Stimulated activated naive B cell treated with anti-CD40 and anti-IgM and Interleukin-4, amounts not matched to agents 10 μg/mL and 1 μg/mL and 100 μg/mL, for 72 hours (primary cell): ENCODE measurements around the gene LRRC27.
"Not testable (repeated sequence)": the region's sequence is repeated elsewhere in the genome, so short reads cannot be mapped to it uniquely, and the experiment has no call there.

Source experiments
- ATAC-seq, 2 donors: fragments of 150-1000 bp; cut with Tn5 transposase; replicated peaks; 2 replicates each; pipeline ENCODE4 v1.10.0; 2021; ENCODE audit warnings: moderate library complexity in 1 of 2
- DNase-seq: peaks from one replicate; pipeline ENCODE4 v3.0.0; 2021
- H3K27ac Mint-ChIP-seq: one replicate; pipeline ENCODE4 v1.8.0; 2022; ENCODE audit warnings: mild to moderate bottlenecking, mixed read lengths
- H3K27me3 Mint-ChIP-seq, 2 donors: one replicate each; pipeline ENCODE4 v1.8.0; 2022; ENCODE audit warnings: mixed read lengths in 2 of 2
- H3K36me3 Mint-ChIP-seq, 2 donors: one replicate each; pipeline ENCODE4 v1.8.0; 2022; ENCODE audit warnings: mixed read lengths in 2 of 2, mild to moderate bottlenecking in 1 of 2
- H3K4me1 Mint-ChIP-seq, 2 donors: one replicate each; pipeline ENCODE4 v1.8.0; 2022; ENCODE audit warnings: mixed read lengths in 2 of 2, mild to moderate bottlenecking in 1 of 2
- H3K4me3 Mint-ChIP-seq, 2 donors: one replicate each; pipeline ENCODE4 v1.8.0; 2022; ENCODE audit warnings: mild to moderate bottlenecking in 2 of 2, mixed read lengths in 2 of 2, moderate library complexity in 1 of 2
- H3K9me3 Mint-ChIP-seq, 2 donors: one replicate each; pipeline ENCODE4 v1.8.0; 2022; ENCODE audit warnings: mixed read lengths in 2 of 2, mild to moderate bottlenecking in 1 of 2

LRRC27 gene

DNA sequence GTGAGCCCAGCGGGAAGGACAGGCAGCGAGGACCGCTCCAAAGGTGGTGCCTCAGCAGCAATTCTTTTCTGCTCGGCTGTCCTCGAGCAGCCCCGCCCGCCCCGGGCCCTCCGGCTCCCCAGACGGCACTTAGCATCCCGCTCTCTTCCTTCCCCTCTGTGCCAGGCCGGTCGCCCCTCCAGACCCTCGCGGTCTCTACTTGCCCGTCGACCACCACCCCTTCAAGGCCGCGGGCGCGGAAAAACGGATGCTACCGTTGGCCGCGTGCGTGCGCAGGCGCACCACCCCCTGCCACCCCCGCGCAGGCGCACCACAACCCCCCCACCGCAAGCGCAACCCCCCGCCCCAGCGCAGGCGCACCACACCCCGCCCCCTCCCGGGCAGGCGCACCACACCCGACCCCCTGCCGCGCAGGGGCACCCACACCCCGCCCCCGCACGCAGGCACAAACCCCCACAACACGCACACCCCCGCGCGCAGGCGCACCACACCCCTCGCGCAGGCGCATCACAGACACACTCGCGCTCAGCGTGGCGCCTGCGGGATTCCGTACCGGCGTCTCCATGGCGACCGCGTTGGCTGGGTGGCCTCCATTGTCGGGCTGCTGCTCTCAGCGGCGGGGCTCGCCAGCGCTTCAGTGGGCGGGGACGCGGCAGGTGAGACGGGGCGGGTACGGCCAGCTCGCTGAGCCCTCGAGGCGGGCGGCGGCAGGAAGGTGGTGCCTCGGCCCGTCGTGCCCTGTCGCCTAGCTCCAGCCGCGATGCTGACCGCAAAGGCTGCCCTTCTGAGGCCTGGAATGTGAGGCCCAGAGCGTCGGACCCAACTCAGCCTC lies at the start of gene LRRC27:
Gene LRRC27, plus strand, starts transcription at position 593 of the 832 bp plus-strand sequence. CDS start 1,332 bp downstream, outside the sequence.
- Mint-ChIP-seq H3K4me3 (peak within 1 kb of the TSS; percentile 91 to 96), H3K9me3 (no peaks in the 10 kb centered on the region), H3K36me3 (peaks cover 25 to 41% of the 10 kb centered on the region in 2 donors), H3K4me1 (peaks cover 53 to 93% of the 10 kb centered on the region in 2 donors), H3K27ac (peak within 1 kb of the TSS; percentile 97), H3K27me3 (no peaks in the 10 kb centered on the region)
- ATAC-seq (peak; percentile 84 to 87), DNase-seq (peak; percentile 99)

DNA sequence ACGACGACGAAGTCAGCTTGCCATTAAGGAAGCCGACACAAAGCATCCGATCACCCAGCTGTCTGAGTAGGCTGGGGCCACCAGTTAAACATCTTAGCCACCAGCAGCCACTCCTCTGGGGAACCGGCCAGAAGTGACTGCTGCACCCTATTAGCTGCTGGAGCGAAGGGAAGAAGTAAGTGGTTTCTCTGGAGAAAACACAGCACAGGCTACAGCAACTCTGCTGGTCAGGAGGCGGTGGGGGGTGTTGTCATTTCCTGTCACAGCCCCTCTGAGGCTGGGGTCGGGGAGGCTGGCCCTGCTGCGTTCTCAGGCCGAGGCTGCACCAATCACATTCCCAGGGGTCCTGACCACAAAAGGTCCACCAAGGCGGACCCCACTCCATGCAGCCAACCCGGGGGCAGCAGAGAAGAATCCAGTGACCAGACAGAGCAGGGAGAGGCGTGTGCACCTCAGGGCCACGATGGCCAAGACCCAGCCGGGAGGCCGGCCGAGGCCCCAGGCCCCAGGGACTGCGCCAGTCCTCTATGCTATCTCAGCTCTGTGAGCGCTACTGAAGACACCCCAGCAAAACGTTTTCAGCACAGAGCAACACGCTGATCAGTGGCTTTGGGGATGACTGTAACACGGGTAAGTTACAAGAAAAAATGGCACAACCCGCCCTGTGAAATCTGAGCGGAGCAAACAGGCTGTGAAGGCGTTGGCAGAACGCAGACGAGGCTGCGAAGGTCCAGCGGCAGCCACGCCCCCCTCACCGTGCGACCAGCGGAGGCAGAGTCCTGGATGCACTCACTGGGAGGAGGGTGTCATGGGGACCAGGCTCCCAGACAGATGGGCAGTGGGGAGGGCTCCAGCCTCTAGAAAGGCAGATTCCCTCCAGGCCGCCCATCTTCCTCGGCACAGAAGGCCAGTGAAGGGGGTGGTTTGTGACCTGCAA lies 49.1 kb upstream of the LRRC27 start:
- Mint-ChIP-seq H3K36me3 (peaks cover 0 to 3% of the 10 kb centered on the region in 2 donors), H3K4me1 (peaks cover 16 to 18% of the 10 kb centered on the region in 2 donors), H3K27me3 (peaks cover 8 to 21% of the 10 kb centered on the region in 2 donors), H3K9me3 (peaks cover 0 to 5% of the 10 kb centered on the region in 2 donors), H3K4me3 (no peak overlapping the region), H3K27ac (no peak overlapping the region)
- ATAC-seq (no peak), DNase-seq (no peak)

DNA sequence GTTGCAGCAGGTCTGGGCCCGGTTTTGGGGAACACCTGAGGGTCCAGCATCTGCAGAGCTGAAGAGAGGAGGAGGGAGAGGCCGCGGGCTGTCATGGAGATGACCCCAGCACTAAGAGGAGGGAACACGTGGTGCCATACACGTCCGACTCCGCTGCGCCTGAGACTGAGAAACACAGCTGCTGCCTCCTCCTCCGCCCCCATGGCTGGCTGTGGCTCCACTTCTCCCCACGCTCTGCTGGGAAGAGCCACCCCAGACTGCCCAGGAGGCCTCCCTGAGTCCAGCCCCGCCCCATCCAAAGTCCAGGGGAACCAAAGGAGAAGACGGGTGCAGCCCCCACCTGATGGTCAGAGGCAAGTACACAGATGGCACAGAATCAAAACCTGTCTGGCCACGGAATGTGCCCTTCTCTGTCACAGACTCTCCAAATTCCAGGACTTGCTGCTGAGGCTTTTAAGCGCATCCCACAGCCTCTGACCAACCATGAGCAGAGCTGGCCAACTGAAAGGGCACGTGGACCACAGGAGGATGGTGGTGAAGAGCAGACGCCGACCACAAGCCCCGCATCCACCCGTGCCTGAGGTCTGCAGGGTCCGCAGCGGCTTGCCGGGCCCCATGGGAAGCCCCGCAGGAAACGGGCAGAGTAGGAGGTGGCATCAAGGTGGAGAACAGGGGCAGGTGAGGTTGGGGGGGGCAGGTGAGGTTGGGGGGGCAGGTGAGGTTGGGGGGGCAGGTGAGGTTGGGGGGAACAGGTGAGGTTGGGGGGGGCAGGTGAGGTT lies 48.2 kb upstream of the LRRC27 start:
- peaks cover 14 to 16% of the 10 kb centered on the region in 2 donors for H3K4me1 Mint-ChIP-seq
- H3K9me3 Mint-ChIP-seq, result peaks cover 0 to 5% of the 10 kb centered on the region in 2 donors
- H3K27me3 Mint-ChIP-seq, result peaks cover 8 to 24% of the 10 kb centered on the region in 2 donors
- H3K36me3 Mint-ChIP-seq, result peaks cover 0 to 3% of the 10 kb centered on the region in 2 donors
- H3K4me3 Mint-ChIP-seq, result no peak overlapping the region
- no peak for DNase-seq
- ATAC-seq, result no peak
- no peak overlapping the region for H3K27ac Mint-ChIP-seq

DNA sequence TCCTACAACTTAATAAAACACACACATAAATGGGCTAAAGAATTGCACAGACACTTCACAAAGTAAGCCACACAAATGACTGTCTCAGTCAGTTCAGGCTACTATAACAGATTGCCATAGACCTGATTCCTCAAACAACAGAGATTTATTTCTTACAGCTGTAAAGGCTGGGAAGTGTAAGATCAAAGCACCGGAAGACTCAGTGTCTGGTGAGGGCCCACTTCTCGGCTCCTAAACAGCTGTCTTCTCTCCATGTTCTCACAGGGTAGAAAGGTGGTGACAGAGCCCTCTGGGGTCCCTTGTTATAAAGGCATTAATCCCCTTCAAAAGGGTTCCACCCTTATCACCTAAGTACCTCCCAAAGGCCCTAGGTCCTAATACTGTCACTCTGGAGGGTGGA lies 42.6 kb upstream of the LRRC27 start:
- peaks cover 14 to 19% of the 10 kb centered on the region in 2 donors for H3K27me3 Mint-ChIP-seq
- no peaks in the 10 kb centered on the region for H3K9me3 Mint-ChIP-seq
- peaks cover 0 to 2% of the 10 kb centered on the region in 2 donors for H3K4me1 Mint-ChIP-seq
- no peak overlapping the region for H3K4me3 Mint-ChIP-seq
- no peaks in the 10 kb centered on the region for H3K36me3 Mint-ChIP-seq
- no peak overlapping the region for H3K27ac Mint-ChIP-seq
- DNase-seq, result no peak
- no peak for ATAC-seq

DNA sequence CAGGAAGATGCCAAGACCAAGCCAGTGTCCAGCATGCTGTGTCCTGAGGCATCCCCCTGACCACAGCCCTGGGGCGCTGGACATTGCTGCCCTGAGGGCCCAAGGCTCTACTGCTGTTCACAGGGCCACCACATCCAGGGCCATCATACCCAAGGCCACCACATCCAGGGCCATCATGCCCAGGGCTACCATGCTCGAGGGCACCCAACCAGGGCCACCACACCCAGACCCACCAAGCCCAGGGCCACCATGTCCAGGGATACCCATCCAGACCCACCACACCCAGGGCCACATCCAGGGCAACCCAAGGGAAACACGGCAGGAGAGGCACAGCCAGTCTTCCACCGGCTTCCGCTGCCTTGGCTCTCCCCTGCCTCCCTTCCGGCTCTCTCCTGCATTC lies 41.4 kb upstream of the LRRC27 start:
- Mint-ChIP-seq H3K4me1 (no peaks in the 10 kb centered on the region), H3K27ac (no peak overlapping the region), H3K4me3 (no peak overlapping the region), H3K9me3 (no peaks in the 10 kb centered on the region), H3K27me3 (peaks cover 12 to 14% of the 10 kb centered on the region in 2 donors), H3K36me3 (peaks cover 0 to 4% of the 10 kb centered on the region in 2 donors)
- no peak for ATAC-seq
- no peak for DNase-seq

DNA sequence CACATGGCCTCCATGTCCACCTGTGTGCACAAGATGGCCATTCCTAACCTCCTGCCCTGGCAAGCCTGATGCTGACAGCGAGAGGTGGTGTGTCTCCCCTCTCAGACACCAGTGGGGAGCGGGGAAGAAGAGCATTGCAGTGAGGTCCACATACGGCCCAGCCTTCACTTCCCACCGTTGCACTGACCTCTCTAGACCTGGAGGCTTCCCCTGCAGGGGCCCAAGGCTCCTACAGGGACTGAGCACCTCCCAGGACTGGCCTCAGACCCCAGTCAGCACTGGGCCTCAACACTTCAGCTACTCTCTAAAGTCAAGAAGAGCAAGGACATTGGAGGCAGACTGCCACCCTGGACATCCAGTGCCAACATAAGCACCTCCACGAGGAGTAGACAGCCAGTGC lies 40.2 kb upstream of the LRRC27 start:
- Mint-ChIP-seq H3K36me3 (peaks cover 0 to 4% of the 10 kb centered on the region in 2 donors), H3K27ac (no peak overlapping the region), H3K27me3 (peaks cover 12 to 15% of the 10 kb centered on the region in 2 donors), H3K4me3 (no peak overlapping the region), H3K4me1 (peaks cover 0 to 3% of the 10 kb centered on the region in 2 donors), H3K9me3 (no peaks in the 10 kb centered on the region)
- DNase-seq (no peak), ATAC-seq (no peak)

DNA sequence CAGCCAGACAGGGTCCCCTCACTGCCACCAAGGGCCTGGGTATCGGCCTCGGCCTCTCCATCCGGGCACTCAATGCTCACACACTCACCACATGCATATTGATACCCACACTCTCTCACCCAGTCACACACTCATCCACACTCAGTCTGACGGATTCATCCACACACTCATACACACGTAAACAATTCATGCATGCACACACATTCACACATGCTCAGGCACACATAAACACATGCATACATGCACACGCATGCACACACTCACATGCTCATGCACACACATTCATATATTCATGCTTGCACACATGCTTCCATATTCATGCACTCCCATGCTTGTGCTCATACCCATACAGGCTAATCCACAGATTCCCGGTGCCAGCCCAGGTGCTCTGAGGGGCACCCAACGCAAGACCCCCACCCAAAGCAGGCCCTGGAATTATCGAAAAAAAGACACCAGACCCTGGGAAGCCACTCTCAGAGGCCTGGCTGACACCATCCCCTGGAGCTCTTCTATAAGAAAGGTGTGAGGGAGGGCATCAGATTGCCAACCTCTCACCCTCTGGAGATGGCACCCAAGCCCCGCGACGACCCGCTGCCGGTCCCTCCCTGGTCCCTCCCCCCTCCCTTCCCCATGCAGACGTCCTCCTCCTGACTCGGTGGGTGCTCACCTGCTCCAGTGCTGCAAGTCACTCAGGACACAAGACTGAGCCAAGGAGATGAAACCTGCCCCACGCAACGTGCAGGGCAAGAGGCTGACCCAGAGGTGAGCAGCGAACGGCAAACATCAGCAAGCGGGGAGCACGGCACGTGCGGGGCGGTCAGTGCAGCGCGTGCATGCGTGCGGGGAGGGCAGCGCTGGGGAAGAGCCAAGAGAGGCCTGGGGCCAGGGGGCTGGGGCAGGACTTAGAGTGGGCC lies 39.4 kb upstream of the LRRC27 start:
- DNase-seq (no peak), ATAC-seq (no peak)
- H3K36me3 Mint-ChIP-seq, result peaks cover 0 to 4% of the 10 kb centered on the region in 2 donors
- H3K4me3 Mint-ChIP-seq, result no peak overlapping the region
- H3K9me3 Mint-ChIP-seq, result no peaks in the 10 kb centered on the region
- peaks cover 0 to 7% of the 10 kb centered on the region in 2 donors for H3K4me1 Mint-ChIP-seq
- peaks cover 16 to 17% of the 10 kb centered on the region in 2 donors for H3K27me3 Mint-ChIP-seq
- H3K27ac Mint-ChIP-seq, result no peak overlapping the region

DNA sequence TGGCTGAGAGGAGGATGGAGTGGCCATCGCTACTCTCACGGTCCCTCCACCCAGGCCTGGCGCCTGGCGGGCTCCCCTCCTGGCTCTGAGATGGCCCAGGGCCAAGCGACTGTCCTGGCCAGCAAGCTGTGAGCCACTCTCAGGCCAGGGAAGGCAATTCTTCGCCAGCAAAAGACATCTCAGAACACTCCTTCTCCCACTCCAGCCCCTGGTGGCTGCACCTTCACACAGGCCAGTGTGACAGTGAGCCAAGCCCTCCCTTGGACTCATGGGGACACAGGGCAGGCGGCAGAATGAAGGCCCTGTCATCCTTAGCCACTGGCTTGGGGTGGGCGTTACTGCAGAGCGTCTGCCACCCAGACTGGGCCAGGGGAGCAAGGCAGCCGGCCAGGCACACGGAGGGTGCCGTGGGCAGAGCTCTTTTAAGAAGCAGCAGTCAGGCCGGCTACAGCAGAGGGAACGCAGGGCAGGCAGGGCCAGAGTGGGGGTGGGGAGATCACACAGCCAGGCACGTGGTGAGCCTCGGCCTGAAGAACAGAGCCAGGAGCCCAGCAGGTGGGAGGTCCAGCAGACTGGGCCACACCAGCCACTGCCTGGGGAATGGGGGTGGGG lies 38.7 kb upstream of the LRRC27 start:
- ATAC-seq, result no peak
- peaks cover 0 to 4% of the 10 kb centered on the region in 2 donors for H3K36me3 Mint-ChIP-seq
- H3K9me3 Mint-ChIP-seq, result no peaks in the 10 kb centered on the region
- H3K27me3 Mint-ChIP-seq, result peaks cover 11 to 16% of the 10 kb centered on the region in 2 donors
- no peak overlapping the region for H3K4me3 Mint-ChIP-seq
- peaks cover 0 to 10% of the 10 kb centered on the region in 2 donors for H3K4me1 Mint-ChIP-seq
- no peak overlapping the region for H3K27ac Mint-ChIP-seq
- no peak for DNase-seq

DNA sequence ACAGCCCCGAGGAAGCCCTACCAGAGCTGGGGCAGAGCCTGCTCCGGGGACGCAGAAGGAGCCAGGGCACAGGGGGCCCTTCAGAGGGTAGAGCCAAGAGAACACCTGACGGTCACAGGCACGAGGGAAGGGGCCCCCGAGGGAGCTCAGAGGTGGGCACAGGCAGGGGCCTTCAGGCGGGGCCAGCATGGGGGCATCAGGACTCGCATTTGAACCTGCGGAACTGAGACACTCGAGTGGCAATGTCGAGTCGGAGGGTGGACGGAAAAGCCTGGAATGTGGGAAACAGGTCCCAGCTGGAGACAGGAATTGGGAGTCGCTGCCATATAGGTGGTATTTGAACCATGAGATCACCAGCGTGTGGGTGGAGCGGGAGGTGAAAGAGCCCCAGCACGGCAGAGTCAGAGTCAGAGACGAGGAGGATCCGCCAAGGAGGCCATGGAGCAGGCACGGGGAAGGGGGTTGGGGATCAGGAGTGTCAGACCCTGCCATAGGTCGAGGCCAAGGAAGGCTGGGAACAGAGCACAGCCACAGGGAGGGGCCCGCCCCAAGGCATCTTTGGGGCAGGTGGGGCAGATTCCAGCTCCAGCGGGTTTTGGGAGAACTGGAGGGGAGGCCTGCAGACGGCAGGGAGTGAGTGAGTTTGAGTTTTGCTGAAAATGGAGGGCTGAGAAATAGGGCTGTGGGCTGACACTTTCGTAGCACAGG lies 38.0 kb upstream of the LRRC27 start:
- ATAC-seq (no peak), DNase-seq (no peak)
- Mint-ChIP-seq H3K4me1 (peaks cover 0 to 10% of the 10 kb centered on the region in 2 donors), H3K27ac (no peak overlapping the region), H3K27me3 (peaks cover 11 to 16% of the 10 kb centered on the region in 2 donors), H3K9me3 (no peaks in the 10 kb centered on the region), H3K4me3 (no peak overlapping the region), H3K36me3 (peaks cover 0 to 4% of the 10 kb centered on the region in 2 donors)

DNA sequence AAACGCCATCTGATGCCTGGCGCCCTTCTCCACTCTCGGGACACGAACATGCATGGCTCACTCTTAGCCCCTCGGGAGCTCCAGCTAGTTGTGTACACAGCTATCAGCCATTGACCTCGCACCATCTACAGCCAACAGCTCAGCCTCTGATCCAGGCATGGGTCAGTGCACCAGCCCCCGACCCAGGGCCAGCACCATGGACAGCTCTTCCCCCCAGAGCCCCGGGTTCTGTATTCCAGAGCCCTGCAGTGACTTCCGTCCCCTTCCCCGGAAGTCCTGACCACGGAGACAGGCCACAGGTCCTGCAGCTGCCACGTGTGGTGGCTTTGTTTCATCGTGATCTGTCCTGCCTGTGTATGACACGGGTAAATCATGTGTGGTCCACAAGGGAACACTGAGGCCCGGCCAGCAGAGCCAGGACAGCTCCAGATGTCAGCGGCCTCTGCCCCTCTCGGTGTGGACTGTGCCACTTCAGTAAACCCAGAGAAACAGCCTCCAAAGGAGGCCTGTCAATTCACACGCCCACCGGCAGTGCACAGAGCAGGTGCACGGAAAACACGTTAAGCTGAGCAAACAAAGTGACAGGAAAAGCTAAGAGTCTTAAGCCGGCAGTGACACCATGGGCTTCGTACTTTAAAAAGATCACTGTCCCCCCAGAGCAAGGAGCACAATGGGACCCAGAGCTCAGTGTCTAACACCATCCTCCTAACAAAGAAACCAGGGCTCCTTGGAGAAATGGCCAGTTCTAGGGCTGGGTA lies 37.3 kb upstream of the LRRC27 start:
- Mint-ChIP-seq H3K27me3 (peaks cover 11 to 16% of the 10 kb centered on the region in 2 donors), H3K4me1 (peaks cover 0 to 10% of the 10 kb centered on the region in 2 donors), H3K27ac (no peak overlapping the region), H3K36me3 (peaks cover 0 to 4% of the 10 kb centered on the region in 2 donors), H3K9me3 (no peaks in the 10 kb centered on the region), H3K4me3 (no peak overlapping the region)
- DNase-seq (no peak), ATAC-seq (no peak)

DNA sequence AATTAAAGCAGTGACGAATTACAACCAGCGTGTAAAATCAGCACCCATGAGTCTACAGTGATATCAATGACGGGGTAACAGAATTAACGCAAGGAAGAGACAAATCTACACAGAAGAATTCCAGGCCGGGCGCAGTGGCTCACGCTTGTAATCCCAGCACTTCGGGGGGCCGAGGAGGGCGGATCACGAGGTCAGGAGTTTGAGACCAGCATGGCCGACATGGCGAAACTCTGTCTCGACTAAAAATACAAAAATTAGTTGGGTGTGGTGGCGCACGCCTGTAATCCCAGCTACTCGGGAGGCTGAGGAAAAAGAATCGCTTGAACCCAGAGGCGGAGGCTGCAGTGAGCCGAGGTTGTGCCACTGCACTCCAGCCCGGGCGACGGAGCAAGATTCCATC lies 36.5 kb upstream of the LRRC27 start:
- DNase-seq, H3K27ac Mint-ChIP-seq, H3K9me3 Mint-ChIP-seq, H3K4me1 Mint-ChIP-seq, ATAC-seq, H3K4me3 Mint-ChIP-seq, H3K36me3 Mint-ChIP-seq: not testable (repeated sequence)
- peaks cover 11 to 16% of the 10 kb centered on the region in 2 donors for H3K27me3 Mint-ChIP-seq
